MM.1S (cell line): ENCODE measurements around the gene NAT16.

ENCODE experiments used
- EZH2 ChIP-seq: fragments of 300-600 bp; sonication (generic); optimal IDR thresholded peaks from 2 replicates; pipeline ENCODE3; 2017; ENCODE audit warnings: low read depth, mild to moderate bottlenecking, antibody characterized with exemption, low read length, mixed read lengths
- EZH2phosphoT487 ChIP-seq: fragments of 300-600 bp; sonication (generic); IDR thresholded peaks from 2 replicates; pipeline ENCODE4 v1.6.1; 2018; ENCODE audit warnings: antibody characterized with exemption, low read length
- TF ChIP-seq, protein P1 (sequence below): fragments of 300-600 bp; sonication (generic); IDR thresholded peaks from 2 replicates; pipeline ENCODE4 v1.5.1; 2016; ENCODE audit warnings: antibody characterized with exemption, low read length, mixed read lengths

DNA sequence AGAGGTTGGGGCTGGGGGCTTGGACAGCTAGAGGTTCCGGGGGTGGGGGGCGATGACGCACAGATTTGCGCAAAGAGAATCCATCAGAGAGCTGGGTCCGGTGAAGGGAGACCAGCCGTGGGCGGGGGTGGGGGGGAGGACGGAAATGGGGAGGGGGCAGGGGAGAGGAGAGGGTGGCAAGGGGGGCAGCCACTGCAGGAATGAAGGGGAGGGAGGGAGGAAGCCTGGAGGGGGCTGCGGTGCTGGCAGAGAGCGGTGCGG, 13.5 kb downstream of the NAT16 start:
- TF ChIP-seq, protein P1, sequence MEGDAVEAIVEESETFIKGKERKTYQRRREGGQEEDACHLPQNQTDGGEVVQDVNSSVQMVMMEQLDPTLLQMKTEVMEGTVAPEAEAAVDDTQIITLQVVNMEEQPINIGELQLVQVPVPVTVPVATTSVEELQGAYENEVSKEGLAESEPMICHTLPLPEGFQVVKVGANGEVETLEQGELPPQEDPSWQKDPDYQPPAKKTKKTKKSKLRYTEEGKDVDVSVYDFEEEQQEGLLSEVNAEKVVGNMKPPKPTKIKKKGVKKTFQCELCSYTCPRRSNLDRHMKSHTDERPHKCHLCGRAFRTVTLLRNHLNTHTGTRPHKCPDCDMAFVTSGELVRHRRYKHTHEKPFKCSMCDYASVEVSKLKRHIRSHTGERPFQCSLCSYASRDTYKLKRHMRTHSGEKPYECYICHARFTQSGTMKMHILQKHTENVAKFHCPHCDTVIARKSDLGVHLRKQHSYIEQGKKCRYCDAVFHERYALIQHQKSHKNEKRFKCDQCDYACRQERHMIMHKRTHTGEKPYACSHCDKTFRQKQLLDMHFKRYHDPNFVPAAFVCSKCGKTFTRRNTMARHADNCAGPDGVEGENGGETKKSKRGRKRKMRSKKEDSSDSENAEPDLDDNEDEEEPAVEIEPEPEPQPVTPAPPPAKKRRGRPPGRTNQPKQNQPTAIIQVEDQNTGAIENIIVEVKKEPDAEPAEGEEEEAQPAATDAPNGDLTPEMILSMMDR: no peak
- no peak for TF ChIP-seq EZH2phosphoT487
- TF ChIP-seq EZH2: no peak
